GM10266 (cell line): ENCODE data around the gene SSR1.

Source experiments
- DNase-seq: peaks from one replicate; pipeline ENCODE4 v3.0.0; 2012; ENCODE audit errors: extremely low spot score
- TF ChIP-seq, protein P1 (sequence below): IDR thresholded peaks from 2 replicates; pipeline ENCODE4 v1.5.1; 2012; ENCODE audit warnings: mild to moderate bottlenecking, low read depth; ENCODE audit not compliant: control insufficient read depth, insufficient read depth; ENCODE audit errors: missing control alignments

SSR1 gene

DNA sequence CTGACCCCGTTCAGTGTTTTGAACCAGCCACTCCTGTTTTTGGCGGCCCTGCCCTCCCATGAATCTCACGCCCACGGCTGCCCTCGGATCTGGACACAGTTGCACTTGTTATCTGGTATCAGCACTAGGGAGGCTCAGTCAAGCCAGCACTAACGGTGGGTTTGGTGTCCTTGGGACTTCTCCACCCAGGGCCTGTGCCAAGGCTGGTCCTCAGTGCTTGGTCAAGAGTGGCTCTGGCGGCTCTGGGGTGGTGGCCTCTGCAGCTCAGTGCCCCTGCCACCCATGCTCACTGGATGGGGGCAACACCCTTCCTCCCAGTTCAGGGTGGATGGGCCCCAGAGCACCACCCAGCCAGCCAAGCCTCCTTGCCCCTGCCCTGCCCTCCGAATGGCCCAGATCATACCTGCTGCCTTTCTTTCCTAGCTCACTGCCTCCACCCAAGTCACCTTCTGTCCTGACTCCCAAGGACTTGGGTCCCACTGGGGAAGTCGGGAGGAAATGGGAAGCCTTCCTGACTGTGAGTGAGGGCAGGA, 54.7 kb downstream of the SSR1 start:
- DNase-seq, result no peak
- TF ChIP-seq, protein P1, sequence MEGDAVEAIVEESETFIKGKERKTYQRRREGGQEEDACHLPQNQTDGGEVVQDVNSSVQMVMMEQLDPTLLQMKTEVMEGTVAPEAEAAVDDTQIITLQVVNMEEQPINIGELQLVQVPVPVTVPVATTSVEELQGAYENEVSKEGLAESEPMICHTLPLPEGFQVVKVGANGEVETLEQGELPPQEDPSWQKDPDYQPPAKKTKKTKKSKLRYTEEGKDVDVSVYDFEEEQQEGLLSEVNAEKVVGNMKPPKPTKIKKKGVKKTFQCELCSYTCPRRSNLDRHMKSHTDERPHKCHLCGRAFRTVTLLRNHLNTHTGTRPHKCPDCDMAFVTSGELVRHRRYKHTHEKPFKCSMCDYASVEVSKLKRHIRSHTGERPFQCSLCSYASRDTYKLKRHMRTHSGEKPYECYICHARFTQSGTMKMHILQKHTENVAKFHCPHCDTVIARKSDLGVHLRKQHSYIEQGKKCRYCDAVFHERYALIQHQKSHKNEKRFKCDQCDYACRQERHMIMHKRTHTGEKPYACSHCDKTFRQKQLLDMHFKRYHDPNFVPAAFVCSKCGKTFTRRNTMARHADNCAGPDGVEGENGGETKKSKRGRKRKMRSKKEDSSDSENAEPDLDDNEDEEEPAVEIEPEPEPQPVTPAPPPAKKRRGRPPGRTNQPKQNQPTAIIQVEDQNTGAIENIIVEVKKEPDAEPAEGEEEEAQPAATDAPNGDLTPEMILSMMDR, result no peak

DNA sequence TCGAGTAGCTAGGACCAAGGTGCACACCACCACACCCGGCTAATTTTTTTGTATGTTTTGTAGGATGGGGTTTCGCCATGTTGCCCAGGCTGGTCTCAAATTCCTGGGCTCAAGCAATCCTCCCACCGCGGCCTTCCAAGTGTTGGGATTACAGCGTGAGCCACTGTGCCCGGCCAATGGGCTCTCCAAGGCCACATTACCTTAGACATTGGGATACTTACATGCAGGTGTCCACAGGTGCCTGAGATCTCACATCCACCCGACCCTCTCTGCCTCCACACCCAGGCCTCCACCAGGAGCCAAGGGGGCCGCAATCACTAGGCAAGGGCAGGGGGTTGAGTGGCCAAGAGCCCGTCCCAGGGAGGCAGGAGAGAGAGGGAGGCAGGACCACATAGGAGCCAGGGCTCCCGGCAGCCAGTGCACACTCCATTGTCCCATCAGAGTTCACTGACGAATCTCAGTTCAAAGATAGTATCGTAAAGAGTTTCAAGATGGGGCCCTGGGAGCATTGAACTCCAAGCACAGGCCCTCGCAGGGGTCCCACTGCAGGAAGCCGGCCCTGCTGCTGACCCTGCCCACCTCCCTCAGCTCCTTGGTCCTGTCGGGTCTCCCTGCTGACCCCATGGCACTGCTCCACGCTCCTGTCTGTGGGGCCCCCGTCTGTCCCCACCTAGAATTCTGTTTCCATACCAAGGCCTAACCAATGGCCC, 55.3 kb downstream of the SSR1 start:
- DNase-seq, result no peak
- TF ChIP-seq, protein P1, result no peak

DNA sequence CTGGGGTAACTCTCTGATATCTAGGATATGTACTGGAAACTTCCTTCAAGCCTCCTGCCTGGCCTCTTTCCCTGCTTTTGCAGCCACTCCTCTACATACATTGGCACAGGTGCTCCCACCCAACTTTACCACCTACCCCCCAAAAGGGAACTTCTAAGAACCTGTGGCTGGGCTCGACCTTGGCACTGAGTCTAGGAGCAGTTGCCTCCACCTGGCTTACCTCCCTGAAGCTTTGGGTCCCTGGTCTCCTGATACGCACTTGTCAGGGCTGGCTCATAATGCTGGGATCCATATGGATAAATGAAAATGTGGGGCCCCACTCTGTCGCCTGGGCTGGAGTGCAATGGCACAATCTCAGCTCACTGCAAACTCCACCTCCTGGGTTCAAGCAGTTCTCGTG, 56.2 kb downstream of the SSR1 start:
- TF ChIP-seq, protein P1, result no peak
- DNase-seq, result no peak

DNA sequence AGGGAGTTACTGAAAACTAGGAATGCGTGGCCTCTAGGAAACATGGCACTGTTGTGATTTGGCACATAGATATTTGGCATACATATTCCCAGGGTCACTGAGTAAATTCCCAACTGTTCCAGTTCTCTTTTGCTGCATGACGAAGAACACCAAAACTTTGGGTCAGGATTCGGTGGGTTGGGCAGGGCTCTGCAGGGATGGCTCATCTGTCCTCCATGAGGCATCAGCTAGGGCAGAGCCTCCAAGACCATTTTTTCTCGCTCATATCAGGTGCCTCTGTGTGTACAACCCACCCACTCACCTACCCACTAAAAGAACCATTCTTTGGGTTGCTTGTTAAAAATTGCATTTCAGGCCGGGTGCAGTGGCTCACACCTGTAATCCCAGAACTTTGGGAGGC, 57.1 kb downstream of the SSR1 start:
- TF ChIP-seq, protein P1, result no peak
- DNase-seq, result no peak

DNA sequence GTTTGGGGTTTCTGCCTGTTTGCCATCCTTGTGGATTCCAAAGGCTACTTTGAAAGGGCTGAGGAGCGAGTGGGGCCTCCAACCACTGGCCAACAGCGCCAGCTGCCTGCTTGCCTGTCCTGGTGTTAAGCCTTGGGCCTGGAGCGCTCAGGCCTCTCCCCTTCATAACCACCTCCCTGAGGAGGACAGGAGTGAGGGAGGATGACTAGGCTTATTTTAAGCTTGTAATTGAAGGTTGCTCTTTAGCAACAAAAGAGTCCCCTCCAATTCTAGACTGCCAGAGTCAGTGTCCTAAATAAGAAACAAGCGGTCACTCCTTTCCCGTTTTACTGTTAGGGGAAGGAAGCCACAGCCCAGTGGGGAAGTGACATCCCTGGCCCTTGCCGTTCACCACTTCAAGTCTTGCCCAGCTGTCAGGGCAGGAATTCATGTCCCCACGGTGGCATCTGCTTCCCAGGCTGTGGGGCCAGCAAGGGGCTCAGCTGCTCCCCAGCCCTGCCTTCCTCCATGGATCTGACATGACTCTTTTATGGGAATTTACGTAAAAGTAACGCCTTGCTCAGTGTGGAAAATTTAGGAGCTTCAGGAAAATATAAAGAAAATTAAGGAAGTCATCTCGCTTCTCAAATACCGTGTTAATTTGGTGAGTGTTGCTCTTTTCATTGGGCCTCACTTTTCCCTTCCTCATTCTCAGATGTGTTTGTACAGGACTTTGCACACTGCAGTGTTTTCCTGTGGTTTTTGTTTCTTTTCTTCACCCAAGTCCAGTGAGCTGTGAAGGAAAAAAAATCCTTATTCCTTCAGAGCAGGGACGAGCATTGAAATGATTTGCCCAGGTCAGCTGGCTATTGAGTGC, 57.8 kb downstream of the SSR1 start:
- TF ChIP-seq, protein P1, result no peak
- no peak for DNase-seq

DNA sequence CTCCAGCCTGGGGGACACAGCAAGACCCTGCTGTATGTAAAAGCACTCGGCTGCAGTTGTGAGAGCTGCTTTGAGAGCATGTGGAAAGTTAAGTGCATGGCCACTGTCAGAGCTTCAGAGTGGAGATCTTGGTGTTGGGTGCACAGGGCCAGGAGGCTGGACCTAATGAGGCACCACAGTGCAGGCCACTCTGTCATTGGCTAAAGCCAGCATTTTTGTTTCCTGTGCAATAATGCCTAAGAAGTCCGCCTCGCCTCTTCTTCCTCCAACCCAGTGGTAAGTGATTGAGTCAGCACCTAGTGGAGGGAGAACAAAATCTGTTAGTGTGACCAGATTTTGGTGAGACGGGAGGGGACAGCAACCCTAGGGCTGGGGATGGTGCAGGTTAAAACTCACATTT, 60.6 kb downstream of the SSR1 start:
- TF ChIP-seq, protein P1, result no peak
- DNase-seq, result no peak

DNA sequence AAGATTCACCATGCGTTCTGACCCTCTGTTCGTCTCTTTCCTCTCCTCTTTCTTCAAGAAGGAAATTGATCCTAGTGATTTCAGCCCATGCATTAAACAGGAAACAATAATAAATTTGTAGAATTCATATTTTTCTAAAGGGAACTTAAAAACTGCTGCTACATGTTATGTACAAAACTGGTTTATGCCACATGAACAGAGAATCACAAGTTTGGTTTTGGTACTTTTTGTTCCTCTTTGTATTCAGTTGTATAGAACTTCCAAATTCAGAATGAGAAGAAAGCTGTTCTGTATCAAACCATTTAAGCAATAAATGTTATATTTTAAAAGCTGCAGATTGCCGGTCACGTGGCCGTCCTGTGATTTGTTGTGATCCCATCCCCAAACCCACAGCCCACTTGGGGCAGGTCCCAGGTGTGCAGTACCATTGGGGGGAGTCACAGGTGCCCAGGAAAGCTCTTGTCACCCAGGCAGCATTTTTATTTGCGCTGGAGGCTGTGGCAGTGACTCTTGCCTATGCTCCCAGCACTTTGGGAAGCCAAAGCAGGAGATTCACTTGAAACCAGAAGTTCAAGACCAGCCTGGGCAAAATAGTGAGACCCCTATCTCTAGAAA, 61.2 kb downstream of the SSR1 start:
- TF ChIP-seq, protein P1, result no peak
- no peak for DNase-seq
